K562 (cell line): Measurements from ENCODE around the gene ZBTB32. TPM values are rescaled to one million over a fixed set of nuclear protein-coding genes. Genes with fewer than 3 reads are reported as not detected.
A peak's percentile ranks its signal among the peaks of the same experiment; 100 is the strongest.

Source experiments
- BCL6 ChIP-seq: fragments of 250-450 bp; sonication (Bioruptor Pico); IDR thresholded peaks from 2 replicates; pipeline ENCODE4 v1.4.0; 2020
- BRD4 ChIP-seq: fragments of 200-600 bp; sonication (generic); IDR thresholded peaks from 2 replicates; pipeline ENCODE4 v1.6.1; 2017; ENCODE audit warnings: inconsistent platforms
- CCNT2 ChIP-seq: IDR thresholded peaks from 2 replicates; pipeline ENCODE4 v1.6.1; 2011; ENCODE audit warnings: borderline replicate concordance, low read depth, mild to moderate bottlenecking, moderate library complexity, mixed read lengths, low read length; ENCODE audit not compliant: insufficient read length; ENCODE audit errors: extremely low read depth
- EHMT2 ChIP-seq: fragments of 450-650 bp; IDR thresholded peaks from 2 replicates; pipeline ENCODE4 v1.6.1; 2018; ENCODE audit warnings: antibody characterized with exemption
- HDAC2 ChIP-seq: fragments of 450-650 bp; IDR thresholded peaks from 2 replicates; pipeline ENCODE4 v1.6.1; 2016; ENCODE audit warnings: mild to moderate bottlenecking
- ILK ChIP-seq: fragments of 450-650 bp; IDR thresholded peaks from 2 replicates; pipeline ENCODE4 v1.6.1; 2016; ENCODE audit warnings: missing genetic modification characterization, low read depth, mild to moderate bottlenecking, missing compliant biosample characterization, moderate library complexity, borderline replicate concordance
- MXI1 ChIP-seq: IDR thresholded peaks from 2 replicates; pipeline ENCODE4 v1.6.1; 2011; ENCODE audit warnings: low read depth, mild to moderate bottlenecking, improper control_type of control experiment, low read length
- NFE2 ChIP-seq: IDR thresholded peaks from 2 replicates; pipeline ENCODE4 v1.6.1; 2014; ENCODE audit warnings: antibody characterized with exemption, low read depth
- NR2F6 ChIP-seq: fragments of 450-650 bp; formaldehyde crosslinking; IDR thresholded peaks from 2 replicates; pipeline ENCODE4 v1.4.0; 2020; ENCODE audit warnings: mild to moderate bottlenecking
- RAD51 ChIP-seq: fragments of 450-650 bp; IDR thresholded peaks from 2 replicates; pipeline ENCODE4 v1.7.1; 2016; ENCODE audit warnings: low read depth, mild to moderate bottlenecking, borderline replicate concordance
- RBM15 ChIP-seq: fragments of 200-400 bp; formaldehyde crosslinking; IDR thresholded peaks from 2 replicates; pipeline ENCODE4 v1.6.1; 2018; ENCODE audit warnings: mild to moderate bottlenecking, low read length, moderate library complexity; ENCODE audit not compliant: insufficient read depth
- RHOXF2B ChIP-seq: fragments of 250-450 bp; sonication (Bioruptor Pico); conservative IDR thresholded peaks from 2 replicates; pipeline ENCODE4 v1.5.1; 2021
- SAP30 ChIP-seq: fragments of 200-600 bp; sonication (generic); IDR thresholded peaks from 2 replicates; pipeline ENCODE4 v1.6.1; 2012; ENCODE audit warnings: borderline replicate concordance, low read depth, mild to moderate bottlenecking, moderate library complexity, low read length, control low read depth, inconsistent platforms; ENCODE audit not compliant: insufficient read depth, poor library complexity, severe bottlenecking
- TFAP4 ChIP-seq: sonication (generic); formaldehyde crosslinking; IDR thresholded peaks from 2 replicates; pipeline ENCODE4 v1.8.0; 2022; ENCODE audit warnings: missing genetic modification reagents, mild to moderate bottlenecking, moderate library complexity, borderline replicate concordance
- ZBTB26 ChIP-seq: fragments of 450-650 bp; formaldehyde crosslinking; IDR thresholded peaks from 2 replicates; pipeline ENCODE4 v1.4.0; 2022; ENCODE audit warnings: missing genetic modification characterization
- ZEB2 ChIP-seq: fragments of 450-650 bp; IDR thresholded peaks from 2 replicates; pipeline ENCODE4 v1.6.1; 2016
- ZNF354B ChIP-seq: fragments of 250-450 bp; sonication (Bioruptor Pico); IDR thresholded peaks from 2 replicates; pipeline ENCODE4 v1.4.0; 2020
- ZNF436 ChIP-seq: fragments of 250-450, 450-650 bp; sonication (Bioruptor Pico); formaldehyde crosslinking; IDR thresholded peaks from 2 replicates; pipeline ENCODE4 v1.7.0; 2020; ENCODE audit warnings: mild to moderate bottlenecking
- ZNF511 ChIP-seq: sonication (generic); formaldehyde crosslinking; IDR thresholded peaks from 2 replicates; pipeline ENCODE4 v1.8.0; 2022; ENCODE audit warnings: mild to moderate bottlenecking, missing genetic modification reagents
- polyA plus RNA-seq, 8 experiments: library from polyadenylated mRNA; depleted of rRNA in 4 of 8; stranded (reverse) in 5 of 8; unstranded in 3 of 8; fragments of >200 nt; fragmentation: Nextera tagmentation in 2 of 8; fragmentation: Illumina TruSeq in 1 of 8; extraction: Ambion mirVana in 2 of 8; extraction: Trizol in 1 of 8; gene quantifications; 2 replicates each; pipeline versions ENCODE4 v1.2.1 to v1.2.3, GENCODE V29; 2011 to 2014; ENCODE audit warnings: inconsistent platforms in 1 of 8, missing spikeins in 1 of 8
- total RNA-seq, 7 experiments: library from RNA; depleted of rRNA in 6 of 7; stranded (reverse); fragments of >200 nt in 6 of 7; fragmentation: Illumina TruSeq in 2 of 7; extraction: Trizol in 2 of 7; gene quantifications; 2 replicates each; pipeline versions ENCODE4 v1.2.1 to v1.2.3, GENCODE V29; 2011 to 2021; ENCODE audit warnings: low replicate concordance in 1 of 7

ZBTB32 gene
- total and polyA plus RNA-seq, 9 of the 15 experiments (the other 6 are each of a cell fraction or from before 2014, with no cell fraction given) = 0.20 TPM; not detected in 8

- peak; percentile 55; the same call in 1 of the 2 replicates for TF ChIP-seq MXI1
- no peak for TF ChIP-seq NR2F6 (CRISPR knock-in tag)
- TF ChIP-seq ZEB2 = no peak
- no peak for TF ChIP-seq BCL6 (CRISPR knock-in tag)
- 0 out of 2 replicates have a peak, but pooled peaks have one; percentile 20 for TF ChIP-seq ZNF511
- TF ChIP-seq RAD51 = no peak
- TF ChIP-seq ZBTB26 (CRISPR knock-in tag) = no peak
- peak; percentile 67; the same call in 1 of the 2 replicates for TF ChIP-seq HDAC2
- no peak for TF ChIP-seq RBM15
- TF ChIP-seq CCNT2 = no peak
- peak; percentile 71 for TF ChIP-seq SAP30
- no peak for TF ChIP-seq NFE2
- no peak for TF ChIP-seq EHMT2
- peak; percentile 55 for TF ChIP-seq TFAP4 (CRISPR knock-in tag)
- TF ChIP-seq ZNF354B (CRISPR knock-in tag) = no peak
- TF ChIP-seq RHOXF2B (CRISPR knock-in tag) = no peak
- TF ChIP-seq ZNF436 (CRISPR knock-in tag) = no peak
- peak; percentile 39; the same call in 1 of the 2 replicates for TF ChIP-seq BRD4
- no peak for TF ChIP-seq ILK (tag)
- TF ChIP-seq, all 486 proteins: peak for 69
These were observed 40.3 kb downstream of the ZBTB32 start (continued) for GRCh38 chr19:35744430-35745327.
